OCI-LY7 (cell line): ENCODE measurements around the gene MTAP.

Experiments used
- CTCF ChIP-seq: fragments of 200-600 bp; sonication (generic); conservative IDR thresholded peaks from 2 replicates; pipeline ENCODE4 v1.5.1; 2014; ENCODE audit warnings: mild to moderate bottlenecking, antibody characterized with exemption, low read length, moderate library complexity, mixed read lengths
- EZH2phosphoT487 ChIP-seq: fragments of 200-600 bp; sonication (generic); IDR thresholded peaks from 2 replicates; pipeline ENCODE4 v1.6.1; 2018; ENCODE audit warnings: low read depth, borderline replicate concordance, mild to moderate bottlenecking, mixed run types, antibody characterized with exemption, low read length, moderate library complexity, mixed read lengths

- no peak for TF ChIP-seq CTCF
- no peak for TF ChIP-seq EZH2phosphoT487
These were observed 9.5 kb downstream of the MTAP start for GRCh38 chr9:21811914-21812313.
